GM19455 (cell line): ENCODE results near the gene AUTS2.
A peak's percentile ranks its signal among the peaks of the same experiment; 100 is the strongest.

Source experiments
- ATAC-seq: cut with Tn5 transposase; IDR thresholded peaks from one replicate; pipeline ENCODE4 v1.9.1; 2021; ENCODE audit not compliant: unreplicated experiment

AUTS2 gene

DNA sequence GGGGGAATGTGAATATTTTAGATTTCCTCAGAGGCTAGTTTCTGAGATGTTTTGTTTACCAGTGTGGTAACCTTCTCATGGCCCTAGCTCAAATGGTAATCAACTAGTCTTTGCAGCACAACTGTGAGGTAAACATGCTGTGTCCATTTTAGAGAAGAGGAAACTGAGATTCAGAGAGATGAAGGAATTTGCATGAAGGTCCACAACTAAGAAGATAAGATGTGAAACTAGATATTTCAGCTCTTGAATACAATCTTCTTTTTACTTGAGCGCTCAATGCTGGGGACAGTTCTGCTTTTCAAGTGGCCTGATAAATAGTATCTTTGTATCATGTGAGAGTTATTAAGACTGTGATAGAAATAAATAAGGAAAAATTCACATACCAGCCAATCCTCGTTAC lies 245.4 kb downstream of the AUTS2 start:
- peak; percentile 63 for ATAC-seq

DNA sequence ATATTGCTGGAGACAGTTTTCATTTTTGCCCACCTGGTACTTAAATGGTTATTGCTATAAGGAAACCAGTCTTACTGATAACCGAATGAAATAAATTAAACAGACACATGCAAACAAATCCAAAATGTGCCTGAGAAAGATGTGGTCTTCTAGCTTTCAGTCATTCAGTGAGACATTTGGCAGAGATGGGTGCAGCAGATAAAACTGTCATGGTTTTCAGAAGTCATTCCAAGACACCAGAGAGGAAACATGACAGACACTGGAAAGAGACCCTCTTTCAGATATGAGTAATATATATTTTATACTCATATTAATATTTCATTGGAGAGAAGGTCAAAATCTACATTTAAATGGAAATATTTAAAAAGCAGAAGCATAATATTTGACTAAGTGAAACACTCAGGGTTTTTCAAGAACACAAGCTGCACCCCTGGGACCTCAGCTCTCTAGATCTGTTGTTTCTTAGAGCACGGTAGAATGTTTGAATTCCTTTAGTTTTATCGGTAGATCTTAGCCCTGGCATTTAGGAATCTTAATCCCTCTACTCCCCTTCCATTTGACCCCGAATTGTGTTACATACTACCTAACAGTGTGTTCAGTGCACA lies 246.1 kb downstream of the AUTS2 start:
- ATAC-seq: no peak

DNA sequence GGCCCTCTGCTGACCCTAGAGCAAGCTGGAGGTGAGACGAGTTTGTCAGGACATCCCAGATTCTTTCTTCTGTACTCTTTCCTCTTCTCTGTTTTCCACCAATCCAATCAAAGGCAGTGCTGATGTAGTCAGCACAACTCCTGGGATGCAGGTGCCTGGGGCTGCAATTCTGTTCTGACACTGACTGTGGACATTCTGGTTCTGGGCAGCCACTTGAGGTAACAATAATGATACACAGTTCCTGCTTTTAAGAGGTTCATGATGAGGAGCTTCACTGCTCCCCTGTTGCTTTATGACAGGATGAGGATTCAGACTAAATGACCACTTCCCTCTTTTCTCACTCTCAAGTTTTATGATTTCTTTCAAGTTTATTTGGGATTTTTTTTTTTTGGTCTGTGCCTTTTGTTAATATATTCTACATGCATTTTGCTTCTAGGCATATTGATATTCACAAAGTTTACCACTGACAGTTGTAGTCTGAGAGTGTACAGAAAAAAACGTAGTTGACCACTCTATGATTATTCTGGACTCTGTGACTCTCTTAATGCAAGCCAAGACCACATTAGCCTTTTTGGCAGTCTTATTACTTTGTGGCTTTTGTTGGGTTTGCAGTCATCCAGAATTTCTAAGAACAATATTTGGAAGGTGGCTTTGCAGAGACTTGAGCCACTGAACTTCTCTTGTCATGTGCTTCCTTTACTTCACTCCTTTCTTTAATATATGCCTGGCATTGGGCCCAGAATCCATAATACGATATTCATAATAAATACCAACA lies 247.6 kb downstream of the AUTS2 start:
- no peak for ATAC-seq

DNA sequence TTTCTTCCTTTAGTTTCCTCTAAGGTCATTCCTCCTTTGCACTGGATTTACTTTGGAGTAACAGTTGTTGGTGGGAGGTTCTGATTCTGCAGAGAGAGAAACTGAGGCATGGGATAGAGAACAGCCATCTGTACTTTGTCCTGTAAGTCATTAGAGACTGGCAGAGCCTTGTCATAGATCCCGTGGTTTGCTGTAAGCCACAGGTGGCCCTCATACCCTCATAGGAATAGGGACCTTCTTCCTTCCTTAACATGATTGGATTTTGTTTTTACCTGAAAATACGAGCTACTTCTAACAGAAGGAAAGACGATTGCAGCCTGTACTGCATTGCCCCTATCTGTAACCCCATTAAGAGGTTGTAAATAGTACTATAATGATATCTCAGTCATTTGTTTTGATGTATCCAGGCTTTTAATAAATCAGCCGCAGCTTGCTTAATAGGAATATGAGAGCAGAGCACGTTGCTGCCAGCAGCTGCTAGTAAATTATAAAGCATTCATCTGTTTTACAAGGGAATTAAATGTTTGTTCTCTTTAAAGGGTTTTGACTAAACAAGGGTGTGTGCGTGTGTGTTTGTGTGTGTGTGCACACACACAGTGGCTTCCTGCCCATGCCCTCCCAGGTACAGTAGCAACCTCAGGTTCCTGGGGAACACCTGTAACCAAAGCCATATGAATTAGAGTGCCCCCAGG lies 249.8 kb downstream of the AUTS2 start:
- no peak for ATAC-seq

DNA sequence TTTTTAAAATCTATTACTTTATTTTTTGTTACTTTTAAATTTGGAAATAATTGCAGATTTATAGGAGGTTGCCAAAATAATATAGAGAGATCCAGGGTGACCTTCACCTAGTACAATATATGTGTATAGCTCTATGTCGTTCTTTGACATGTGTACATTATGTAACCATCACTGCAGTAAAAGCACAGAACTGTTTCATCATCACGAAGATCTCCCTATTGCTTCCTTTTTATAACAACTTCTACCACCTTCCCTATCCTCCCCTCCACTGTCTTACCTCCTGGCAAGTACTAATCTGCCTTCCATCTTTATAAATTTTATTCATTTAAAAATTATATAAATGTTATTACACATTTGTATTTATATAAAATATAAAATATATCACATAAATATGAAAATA lies 251.0 kb downstream of the AUTS2 start:
- ATAC-seq: no peak

DNA sequence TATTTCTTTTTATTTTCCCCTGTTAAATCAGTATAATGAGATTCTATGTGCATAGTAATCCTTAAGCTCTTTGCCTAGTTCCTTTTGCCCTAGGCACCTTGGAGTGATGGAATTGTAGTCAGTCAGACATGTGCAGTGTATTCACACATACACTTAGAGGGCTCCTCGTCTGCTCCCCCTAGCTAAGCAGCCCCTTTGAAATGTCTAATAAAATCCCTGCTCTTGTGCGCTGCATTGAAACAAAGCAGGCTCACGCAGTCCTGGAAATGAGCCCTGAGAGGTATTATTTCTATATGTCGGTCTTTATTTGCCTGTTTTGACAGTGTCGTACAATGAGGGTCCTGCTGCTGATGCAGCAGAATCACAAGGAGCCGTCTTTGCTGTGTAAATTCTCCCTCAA lies 258.7 kb downstream of the AUTS2 start:
- no peak for ATAC-seq

DNA sequence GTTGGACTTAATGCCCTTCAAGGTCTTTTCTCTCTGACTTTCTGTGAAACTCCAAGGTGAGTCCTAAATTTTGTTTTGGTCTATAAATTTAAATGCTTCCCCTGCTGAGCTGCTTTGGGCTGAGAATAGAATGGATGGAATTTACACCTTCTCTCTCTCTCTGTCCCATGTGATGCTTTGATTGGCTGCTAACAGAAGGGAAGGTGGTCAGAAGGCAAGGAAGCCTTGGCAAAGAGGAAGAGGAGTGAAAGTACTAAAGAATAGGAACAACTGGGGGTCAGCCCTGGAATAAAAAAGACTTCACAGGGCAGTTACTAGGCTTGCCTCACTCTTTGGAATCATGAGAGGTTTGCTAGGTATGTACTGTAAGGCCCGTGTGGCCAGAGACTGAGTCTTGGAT lies 260.2 kb downstream of the AUTS2 start:
- ATAC-seq: no peak

DNA sequence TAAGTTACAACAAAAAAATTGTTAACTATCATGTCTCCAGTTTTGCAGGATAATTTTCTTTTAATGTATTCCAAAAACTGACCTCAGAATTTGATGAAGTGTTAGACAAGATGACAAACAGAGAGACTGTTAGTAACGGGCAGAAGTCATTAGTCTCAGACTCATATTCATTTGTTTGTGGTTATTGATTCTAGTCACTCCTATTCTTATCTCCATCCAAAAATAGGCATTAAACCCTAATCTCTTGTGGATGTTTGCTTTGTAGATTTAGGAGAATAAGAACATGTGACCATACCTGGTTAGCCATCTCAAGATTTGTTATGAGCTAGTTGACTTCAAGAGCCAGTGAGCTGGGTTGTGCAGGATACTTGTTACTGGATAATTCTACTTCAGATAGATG lies 261.1 kb downstream of the AUTS2 start:
- no peak for ATAC-seq

DNA sequence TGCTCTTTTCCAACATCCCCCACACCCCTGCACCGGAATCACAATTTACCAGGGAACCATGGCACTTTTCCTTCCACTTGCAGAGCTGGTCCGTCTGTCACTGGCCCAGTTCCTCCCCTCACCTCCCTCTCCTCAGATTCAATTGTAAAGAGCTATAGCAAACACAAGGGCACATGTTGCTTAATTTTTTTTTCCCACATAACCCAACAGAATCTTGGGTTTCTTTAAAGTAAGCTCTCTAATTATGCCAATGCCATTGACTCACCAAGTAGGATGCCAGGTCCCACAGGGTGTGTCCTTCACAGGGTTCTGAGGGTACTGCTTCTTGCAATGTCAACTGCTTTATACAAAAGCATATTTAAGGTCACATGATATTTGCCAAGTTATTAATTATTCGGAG lies 262.2 kb downstream of the AUTS2 start:
- no peak for ATAC-seq

DNA sequence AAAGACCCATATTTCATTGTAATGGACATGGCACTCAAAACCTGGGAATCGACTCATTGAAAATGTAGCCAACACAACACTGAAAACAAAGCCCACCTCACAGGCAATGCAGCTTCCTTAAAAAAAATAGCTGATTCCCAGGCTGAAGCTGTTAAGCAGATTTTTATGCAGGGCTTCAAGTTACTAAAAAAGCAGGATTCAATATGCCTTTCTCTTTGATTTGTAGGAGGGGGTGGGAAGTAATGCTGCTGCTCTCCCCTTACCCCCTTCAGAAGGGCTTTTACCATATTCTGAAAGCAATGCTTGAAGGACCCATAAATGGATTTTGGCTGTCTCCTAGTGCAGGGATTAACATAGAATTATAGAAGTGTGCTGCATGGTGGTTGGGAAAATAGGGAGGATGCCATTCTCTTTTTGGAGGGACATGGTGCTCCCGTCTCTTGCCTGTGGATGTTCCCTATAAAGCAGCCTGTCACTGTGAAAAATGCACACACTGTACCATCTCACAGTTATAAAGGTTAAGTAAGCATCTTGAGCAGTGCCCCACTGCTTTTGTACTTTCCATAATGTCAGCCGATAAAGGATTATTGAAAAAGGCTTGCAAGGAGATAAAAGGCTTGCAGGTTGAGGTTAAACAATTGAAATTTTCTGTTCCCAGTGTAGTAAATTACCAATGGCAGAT lies 262.8 kb downstream of the AUTS2 start:
- ATAC-seq: no peak

DNA sequence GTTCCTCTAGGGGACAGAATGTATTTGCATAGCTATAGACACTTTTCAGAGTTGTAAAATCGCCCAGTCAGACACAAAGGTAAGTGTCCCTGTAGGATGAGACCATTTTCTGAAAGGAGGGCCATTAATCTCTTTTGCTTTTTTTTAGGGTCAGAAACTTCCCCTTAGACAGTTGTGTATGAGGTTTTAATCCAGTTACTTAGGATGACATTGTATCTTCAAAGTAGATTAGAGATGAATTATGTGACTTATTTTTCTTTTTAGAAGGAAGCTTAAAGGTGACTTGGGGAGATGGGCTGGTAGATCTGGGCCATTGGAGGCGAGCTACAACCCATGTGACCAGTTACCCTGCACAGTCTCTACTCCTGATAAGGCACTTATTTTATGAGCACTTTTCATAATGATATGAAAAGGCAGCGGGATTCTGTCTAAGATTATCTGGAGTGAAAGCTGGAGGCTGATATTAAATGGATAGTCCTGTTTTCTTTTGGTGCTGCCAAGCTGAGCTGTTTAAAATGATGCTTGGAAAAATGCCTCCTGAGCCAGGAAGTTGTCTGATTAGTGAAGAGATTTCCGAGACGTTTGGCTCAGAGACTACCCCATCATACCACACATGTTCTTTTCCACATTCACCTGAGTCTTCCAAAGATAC lies 264.3 kb downstream of the AUTS2 start:
- ATAC-seq: no peak

DNA sequence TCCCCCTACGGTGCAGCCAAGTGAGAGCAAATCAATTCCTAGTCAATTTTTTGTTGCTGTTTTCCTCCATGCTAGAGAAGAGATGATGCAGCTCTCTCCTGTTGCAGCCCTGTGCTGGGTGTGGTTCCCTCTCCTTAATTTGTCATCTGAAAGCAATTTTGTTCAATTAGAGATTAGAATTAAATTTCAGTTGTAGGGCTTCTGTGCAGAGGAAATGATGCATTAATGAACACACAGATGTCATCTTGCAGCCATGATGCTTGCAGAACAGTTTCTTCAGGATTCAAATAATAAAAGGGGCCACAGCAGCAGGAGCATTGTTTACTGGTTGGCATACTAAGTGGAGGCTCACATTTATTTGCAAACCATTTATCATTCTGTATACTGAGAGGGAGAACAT lies 266.0 kb downstream of the AUTS2 start:
- no peak for ATAC-seq

DNA sequence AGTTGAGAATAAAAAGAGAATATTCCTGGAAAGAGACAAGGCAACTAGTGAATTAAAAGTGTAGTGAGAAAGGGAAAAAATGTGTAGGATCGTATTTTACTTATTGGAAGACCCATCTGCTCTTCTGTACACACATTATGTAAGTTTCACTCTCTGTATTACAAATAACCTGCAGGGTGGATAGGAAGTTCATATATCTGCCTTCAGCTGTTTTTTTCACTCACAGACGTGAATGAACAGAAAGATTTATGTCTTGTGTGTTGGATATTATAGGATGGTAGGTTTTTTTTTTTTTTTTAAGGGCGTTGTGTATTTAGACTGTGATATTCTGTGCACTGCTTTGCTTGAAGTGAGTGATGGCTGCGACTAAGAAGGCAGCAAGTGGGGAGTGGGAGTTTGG lies 266.5 kb downstream of the AUTS2 start:
- peak; percentile 64 for ATAC-seq

DNA sequence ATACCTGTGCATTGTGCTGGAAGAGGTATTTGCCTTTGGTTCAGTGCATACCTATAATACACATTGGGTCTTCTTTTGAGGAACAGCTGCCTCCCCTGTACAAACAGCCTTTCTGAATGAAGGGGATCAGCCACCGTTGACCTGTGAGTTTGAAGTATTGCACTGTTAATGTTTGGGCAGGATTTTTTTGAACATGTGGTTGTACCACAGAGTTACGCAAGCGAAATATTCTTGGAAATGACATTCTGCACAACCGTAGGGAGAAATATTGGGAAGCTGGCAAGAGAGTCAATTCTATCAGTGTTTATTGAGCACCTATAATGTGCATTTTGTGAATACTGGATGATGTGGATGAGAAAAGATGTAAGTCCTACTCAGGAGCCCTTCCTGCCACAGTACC lies 270.6 kb downstream of the AUTS2 start:
- no peak for ATAC-seq

DNA sequence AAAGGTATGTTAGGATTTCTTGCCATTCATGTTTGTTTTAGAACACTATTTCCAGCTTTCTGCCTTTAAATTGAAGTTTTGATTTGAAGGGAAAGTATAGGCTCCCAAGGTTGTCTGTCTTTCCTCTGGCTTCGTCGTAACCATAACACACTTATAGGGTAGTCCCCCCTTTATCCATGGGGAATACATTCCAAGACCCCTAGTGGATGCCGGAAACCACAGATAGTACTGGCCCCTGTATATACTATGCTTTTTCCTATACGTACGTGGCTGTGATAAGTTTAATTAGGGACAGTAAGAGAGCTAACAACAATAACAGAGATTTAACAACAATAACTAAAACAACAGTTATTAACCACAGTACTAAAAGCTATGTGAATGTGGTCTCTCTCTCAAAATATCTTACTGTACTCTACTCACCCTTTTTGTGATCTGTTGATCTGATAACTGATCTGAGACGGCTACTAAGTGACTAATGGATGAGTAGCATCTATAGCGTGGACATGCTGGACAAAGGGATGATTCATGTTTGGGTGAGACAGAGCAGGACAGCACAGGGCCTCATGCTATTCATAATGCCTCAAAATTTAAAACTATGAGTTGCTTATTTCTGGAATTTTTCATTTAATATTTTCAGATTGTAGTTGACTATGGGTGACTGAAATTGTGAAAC lies 273.1 kb downstream of the AUTS2 start:
- no peak for ATAC-seq

DNA sequence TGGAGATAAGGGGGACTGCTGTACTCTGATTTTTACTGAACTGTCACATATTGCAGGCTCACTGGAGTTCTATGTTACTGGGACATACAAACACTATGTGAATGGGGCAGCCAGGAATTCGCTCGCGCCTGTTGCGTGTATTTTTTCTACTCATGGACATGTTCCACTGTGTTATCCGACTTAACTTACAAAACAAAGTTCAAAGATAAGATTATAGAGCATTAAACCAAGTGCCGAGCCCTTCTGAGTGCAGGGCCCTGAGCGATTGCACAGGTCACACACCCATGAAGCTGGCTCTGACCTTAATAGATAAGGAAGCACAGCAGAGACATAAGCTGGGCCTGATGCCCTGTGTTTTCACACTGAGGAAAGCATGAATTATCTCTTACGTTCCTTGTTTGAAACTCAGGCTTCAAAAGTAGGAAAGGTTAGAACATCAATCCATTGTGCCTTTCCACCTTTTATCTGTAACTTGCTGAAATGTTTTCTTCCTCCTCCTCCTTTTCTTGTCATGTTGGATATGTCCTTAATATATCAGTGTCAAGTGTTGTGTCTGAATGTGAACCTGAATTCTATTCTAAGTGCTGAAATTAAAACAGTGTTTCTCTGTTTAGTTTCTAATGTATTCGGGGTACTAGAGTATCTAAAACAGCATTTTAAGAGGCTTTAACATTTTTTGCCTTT lies 273.8 kb downstream of the AUTS2 start:
- no peak for ATAC-seq

DNA sequence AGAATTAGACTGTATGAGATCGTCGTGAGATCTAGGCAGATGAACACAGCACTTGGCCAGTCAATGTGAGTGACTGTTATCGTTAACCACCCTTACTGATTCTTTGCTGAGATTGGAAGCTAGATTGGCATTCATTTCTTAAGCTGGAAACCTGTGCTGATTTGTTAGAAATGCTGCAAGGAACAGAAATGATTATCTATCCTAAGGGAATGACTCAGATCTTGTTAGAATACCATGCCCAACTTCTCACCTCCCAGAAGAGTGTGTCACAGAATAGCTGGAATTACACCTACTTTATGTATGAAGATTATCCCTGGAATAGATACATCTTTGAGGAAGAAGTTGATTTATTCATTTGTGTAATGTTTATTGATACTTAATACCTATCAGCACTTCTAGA lies 275.2 kb downstream of the AUTS2 start:
- no peak for ATAC-seq

DNA sequence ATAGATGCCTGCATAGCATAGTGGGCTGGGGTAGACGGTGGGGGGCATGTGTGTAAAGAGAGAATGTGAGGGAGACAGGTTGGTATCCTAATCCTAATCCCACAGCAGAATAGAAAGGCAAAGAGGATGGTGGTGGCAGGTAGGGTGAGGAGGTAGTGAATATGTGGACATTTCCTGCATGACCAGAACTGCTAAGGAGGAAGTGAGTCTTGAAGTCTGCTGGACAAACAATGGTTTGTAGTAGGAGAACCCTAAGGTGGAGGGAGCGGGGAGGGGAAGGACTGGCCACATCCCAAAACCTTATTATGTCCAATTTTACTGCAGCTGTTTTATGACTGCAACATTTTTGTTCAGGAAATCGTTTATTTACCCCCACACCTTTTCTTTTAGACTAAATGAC lies 279.7 kb downstream of the AUTS2 start:
- no peak for ATAC-seq

DNA sequence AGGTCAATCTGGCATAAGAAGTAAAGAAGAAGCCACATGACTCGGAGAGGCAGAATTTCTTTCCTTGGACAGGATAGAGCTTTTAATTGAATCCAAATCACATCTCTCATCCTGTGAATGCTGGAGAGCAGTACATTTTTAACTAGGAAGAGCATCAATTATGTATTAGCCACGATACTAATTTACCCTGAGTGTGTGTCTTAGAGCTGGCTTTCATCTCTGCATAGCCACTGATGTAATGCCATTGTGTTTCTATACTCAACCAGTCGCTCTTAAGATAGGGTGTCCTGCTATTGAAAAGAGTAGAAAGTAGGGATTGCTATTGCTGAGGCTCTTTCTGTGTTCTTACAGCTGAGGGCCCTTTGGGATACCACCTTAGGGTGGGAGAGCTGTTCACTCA lies 280.3 kb downstream of the AUTS2 start:
- no peak for ATAC-seq

DNA sequence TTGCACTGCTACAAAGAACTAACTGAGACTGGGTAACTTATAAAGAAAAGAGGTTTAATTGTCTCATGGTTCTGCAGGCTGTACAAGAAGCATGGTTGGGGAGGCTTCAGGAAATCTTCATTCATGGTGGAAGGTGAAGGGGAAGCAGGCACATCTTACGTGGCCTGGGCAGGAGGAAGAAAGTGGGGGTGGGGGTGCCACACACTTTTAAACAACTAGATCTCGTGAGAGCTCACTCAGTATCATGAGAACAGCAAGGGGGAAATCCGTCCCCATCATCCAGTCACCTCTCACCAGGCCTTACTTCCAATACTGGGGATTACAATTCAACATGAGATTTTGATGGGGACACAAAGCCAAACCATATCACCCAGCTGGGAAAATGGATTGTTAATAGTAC lies 281.7 kb downstream of the AUTS2 start:
- no peak for ATAC-seq
